GM12892 (cell line): Measurements from ENCODE around the gene EIF4A3.

ENCODE experiments used
- DNase-seq: peaks from one replicate; pipeline ENCODE4 v3.0.0; 2011; ENCODE audit not compliant: insufficient read length
- FAIRE-seq: peaks from 2 replicates; lab custom pipeline; 2011; peaks lifted over from hg19 to GRCh38; lab: Jason Lieb, UNC
- POLR2A ChIP-seq: IDR thresholded peaks from 2 replicates; pipeline ENCODE4 v1.6.1; 2011; ENCODE audit warnings: low read depth, low read length, control low read depth
- POLR2AphosphoS5 ChIP-seq: IDR thresholded peaks from 2 replicates; pipeline ENCODE4 v1.6.1; 2011; ENCODE audit warnings: low read depth, low read length, control low read depth
- TAF1 ChIP-seq: IDR thresholded peaks from 2 replicates; pipeline ENCODE4 v1.6.1; 2011; ENCODE audit warnings: low read depth, mild to moderate bottlenecking, control low read depth, low read length, borderline replicate concordance

EIF4A3 gene

DNA sequence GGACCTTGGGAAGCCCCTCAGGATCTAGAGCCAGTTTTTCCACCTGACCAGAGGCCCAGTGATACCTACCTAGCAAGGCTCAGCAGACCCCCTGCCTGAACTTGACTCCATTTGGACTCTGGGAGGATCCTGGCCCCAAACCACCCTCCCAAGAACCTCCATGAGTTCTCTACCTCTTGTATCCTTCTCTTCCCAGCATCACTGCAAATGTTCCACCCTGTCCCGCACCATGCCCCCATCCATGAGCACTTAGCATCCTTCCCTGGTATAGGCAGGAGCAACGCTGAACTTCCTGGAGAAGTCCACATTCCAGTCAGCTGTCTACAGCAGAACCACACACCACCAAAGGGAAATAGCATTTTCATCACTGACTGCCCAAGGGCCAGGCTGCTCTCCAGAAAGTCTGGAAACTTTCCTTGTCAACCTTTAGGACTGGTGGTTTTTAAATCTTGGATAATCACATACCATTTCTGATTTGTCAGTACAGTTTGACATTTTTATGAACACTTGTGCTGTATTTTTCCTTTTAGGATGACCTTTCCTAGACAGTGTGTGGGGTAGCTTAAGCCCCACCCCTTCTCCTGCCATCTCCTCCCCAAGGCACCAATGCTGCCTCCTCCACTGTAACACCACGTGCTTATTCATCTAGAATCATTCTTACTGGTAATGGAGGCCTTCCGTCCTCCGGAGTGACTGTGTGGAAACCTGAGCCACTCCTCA, 13.9 kb downstream of the EIF4A3 start:
- FAIRE-seq, result no peak
- DNase-seq, result no peak
- 0 out of 2 replicates have a peak, but pooled peaks have one; percentile 28 for TF ChIP-seq POLR2AphosphoS5
- TF ChIP-seq TAF1, result no peak
- TF ChIP-seq POLR2A, result no peak

GRCh38 chr17:80130992-80131391, 15.9 kb downstream of the EIF4A3 start:
- TF ChIP-seq POLR2A (no peak), POLR2AphosphoS5 (no peak), TAF1 (no peak)
- DNase-seq, result no peak
- no peak for FAIRE-seq

GRCh38 chr17:80129006-80129565, 17.8 kb downstream of the EIF4A3 start:
- TF ChIP-seq TAF1 (no peak), POLR2A (no peak), POLR2AphosphoS5 (no peak)
- FAIRE-seq, result no peak
- DNase-seq, result no peak

- FAIRE-seq (no peak), DNase-seq (no peak)
- no peak for TF ChIP-seq POLR2AphosphoS5
- no peak for TF ChIP-seq POLR2A
- no peak for TF ChIP-seq TAF1
These were observed 20.5 kb downstream of the EIF4A3 start for GRCh38 chr17:80126449-80126715.

- FAIRE-seq, result no peak
- no peak for TF ChIP-seq TAF1
- TF ChIP-seq POLR2A, result no peak
- no peak for TF ChIP-seq POLR2AphosphoS5
- no peak for DNase-seq
These were observed 21.1 kb downstream of the EIF4A3 start for GRCh38 chr17:80125656-80126448.

- DNase-seq, result no peak
- no peak for FAIRE-seq
- no peak for TF ChIP-seq POLR2AphosphoS5
- TF ChIP-seq POLR2A, result no peak
- TF ChIP-seq TAF1, result no peak
These were observed 22.5 kb downstream of the EIF4A3 start for GRCh38 chr17:80124351-80124981.

- DNase-seq (no peak), FAIRE-seq (no peak)
- TF ChIP-seq POLR2A, result no peak
- no peak for TF ChIP-seq TAF1
- TF ChIP-seq POLR2AphosphoS5, result no peak
These were observed 23.1 kb downstream of the EIF4A3 start for GRCh38 chr17:80123791-80124190.

DNA sequence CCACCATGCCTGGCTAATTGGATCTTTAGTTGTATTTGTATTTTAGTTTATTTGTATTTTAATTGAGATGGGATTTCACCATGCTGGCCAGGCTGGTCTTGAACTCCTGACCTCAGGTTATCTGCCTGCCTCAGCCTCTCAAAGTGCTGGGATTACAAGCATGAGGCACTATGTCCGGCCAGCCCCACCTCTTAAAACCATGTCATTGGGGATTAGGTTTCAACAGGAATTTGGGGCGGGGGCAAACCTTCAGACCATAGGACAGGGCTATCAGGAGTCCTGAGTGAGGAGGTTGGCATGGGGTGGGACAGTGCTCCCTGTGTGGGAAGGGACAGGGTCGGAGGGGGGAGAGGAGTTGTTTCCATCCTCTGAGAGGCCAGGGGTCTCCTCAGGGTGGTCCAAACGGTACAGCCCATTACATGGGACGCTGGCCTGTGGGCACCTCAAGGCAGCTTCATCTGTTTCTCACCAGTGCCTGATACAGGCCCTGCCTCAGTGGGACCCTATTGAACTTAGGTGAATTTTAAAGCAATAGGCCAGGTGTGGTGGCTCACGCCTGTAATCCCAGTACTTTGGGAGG, 23.9 kb downstream of the EIF4A3 start:
- TF ChIP-seq POLR2AphosphoS5 (no peak), POLR2A (no peak), TAF1 (no peak)
- no peak for DNase-seq
- FAIRE-seq, result no peak

DNA sequence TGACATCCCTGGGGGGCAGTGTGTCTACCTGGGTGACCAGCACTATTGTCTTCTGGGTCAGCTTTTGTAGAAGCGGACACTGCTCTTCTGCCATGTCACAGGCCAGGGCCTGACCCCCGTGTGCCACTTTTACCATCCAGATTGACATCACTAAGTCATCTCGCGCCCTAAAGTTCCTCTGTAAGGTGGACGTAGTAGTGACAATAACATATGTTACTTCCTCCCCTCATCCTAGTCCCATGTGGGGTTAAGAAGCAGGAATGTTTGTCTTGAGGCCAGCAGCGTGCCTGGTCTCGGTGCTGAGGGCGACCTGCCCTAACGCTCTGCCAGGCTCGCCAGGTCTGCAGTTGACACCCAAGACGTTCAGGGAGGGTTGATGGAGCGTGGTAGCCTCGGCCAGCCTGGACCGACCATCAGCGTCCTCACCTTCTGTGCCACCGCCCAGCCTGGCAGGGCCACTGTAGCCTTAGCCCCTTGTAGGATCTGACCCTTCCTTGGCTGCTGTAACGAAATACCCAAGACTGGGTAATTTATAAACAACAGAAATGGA, 24.8 kb downstream of the EIF4A3 start:
- FAIRE-seq (no peak), DNase-seq (no peak)
- TF ChIP-seq TAF1, result no peak
- TF ChIP-seq POLR2A, result no peak

GRCh38 chr17:80119839-80120238, 27.1 kb downstream of the EIF4A3 start:
- no peak for DNase-seq
- no peak for TF ChIP-seq TAF1
- no peak for FAIRE-seq

DNA sequence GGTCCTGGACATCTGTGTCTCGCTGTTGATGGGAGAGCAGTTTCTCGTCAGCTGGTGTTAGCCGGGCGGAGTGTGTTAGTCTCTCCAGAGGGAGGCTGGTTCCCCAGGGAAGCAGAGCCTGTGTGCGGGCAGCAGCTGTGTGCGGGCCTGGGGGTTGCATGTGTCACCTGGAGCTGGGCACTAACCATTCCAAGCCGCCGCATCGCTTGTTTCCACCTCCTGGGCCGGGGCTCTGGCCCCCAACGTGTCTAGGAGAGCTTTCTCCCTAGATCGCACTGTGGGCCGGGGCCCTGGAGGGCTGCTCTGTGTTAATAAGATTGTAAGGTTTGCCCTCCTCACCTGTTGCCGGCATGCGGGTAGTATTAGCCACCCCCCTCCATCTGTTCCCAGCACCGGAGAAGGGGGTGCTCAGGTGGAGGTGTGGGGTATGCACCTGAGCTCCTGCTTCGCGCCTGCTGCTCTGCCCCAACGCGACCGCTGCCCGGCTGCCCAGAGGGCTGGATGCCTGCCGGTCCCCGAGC, 27.6 kb downstream of the EIF4A3 start:
- TF ChIP-seq POLR2AphosphoS5 (no peak), POLR2A (no peak), TAF1 (no peak)
- DNase-seq, result no peak
- no peak for FAIRE-seq
